Measurements from ENCODE around the gene NIM1K.
"Not testable (repeated sequence)": the region's sequence is repeated elsewhere in the genome, so short reads cannot be mapped to it uniquely, and the experiment has no call there.

NIM1K gene

GRCh38 chr5:43190755-43191603, 1.0 kb upstream of the NIM1K start:
- no peak for DNase-seq

- DNase-seq: peak; percentile 64
These were observed 644 bp downstream of the NIM1K start for GRCh38 chr5:43192558-43193180.

GRCh38 chr5:43193181-43193893, 1.3 kb downstream of the NIM1K start:
- no peak for DNase-seq

- no peak for DNase-seq
These were observed 1.9 kb downstream of the NIM1K start for GRCh38 chr5:43193894-43194265.

GRCh38 chr5:43195670-43196265, 3.7 kb downstream of the NIM1K start:
- DNase-seq: no peak

GRCh38 chr5:43197535-43197934, 5.5 kb downstream of the NIM1K start:
- no peak for DNase-seq

GRCh38 chr5:43201442-43201841, 9.4 kb downstream of the NIM1K start:
- not testable (repeated sequence) for DNase-seq

- no peak for DNase-seq
These were observed 10.4 kb downstream of the NIM1K start for GRCh38 chr5:43202380-43202779.

- no peak for DNase-seq
These were observed 11.3 kb downstream of the NIM1K start for GRCh38 chr5:43203373-43203772.

- no peak for DNase-seq
These were observed 12.9 kb downstream of the NIM1K start for GRCh38 chr5:43204958-43205357.

- no peak for DNase-seq
These were observed 15.6 kb downstream of the NIM1K start for GRCh38 chr5:43207601-43208000.

- no peak for DNase-seq
These were observed 16.6 kb downstream of the NIM1K start for GRCh38 chr5:43208658-43209057.

- no peak for DNase-seq
These were observed 17.0 kb downstream of the NIM1K start for GRCh38 chr5:43209060-43209459.

- no peak for DNase-seq
These were observed 17.8 kb downstream of the NIM1K start for GRCh38 chr5:43209833-43210232.

GRCh38 chr5:43210570-43210969, 18.5 kb downstream of the NIM1K start:
- DNase-seq: no peak

- no peak for DNase-seq
These were observed 21.9 kb downstream of the NIM1K start for GRCh38 chr5:43213951-43214350.

- no peak for DNase-seq
These were observed 23.1 kb downstream of the NIM1K start for GRCh38 chr5:43215073-43215631.

- no peak for DNase-seq
These were observed 24.9 kb downstream of the NIM1K start for GRCh38 chr5:43216941-43217340.

GRCh38 chr5:43219120-43219519, 27.1 kb downstream of the NIM1K start:
- DNase-seq: no peak

GRCh38 chr5:43221502-43221901, 29.5 kb downstream of the NIM1K start:
- DNase-seq: no peak

- DNase-seq: no peak
These were observed 33.7 kb downstream of the NIM1K start for GRCh38 chr5:43225649-43226245.

- DNase-seq: no peak
These were observed 35.6 kb downstream of the NIM1K start for GRCh38 chr5:43227655-43228054.

GRCh38 chr5:43230707-43231106, 38.7 kb downstream of the NIM1K start:
- DNase-seq: no peak
